ENCODE data around the gene CLIP2. TPM values are rescaled to one million over a fixed set of nuclear protein-coding genes. Genes with fewer than 3 reads are reported as not detected.

CLIP2 gene
- total RNA-seq, 1 experiment from 2014 or later: 21.6 TPM

- Histone ChIP-seq H4K8ac (replicated peaks; ENCODE audit: insufficient read length, low read depth, low read length) (no peak overlapping the region), H3K9me3 (ENCODE audit: control insufficient read depth, low read depth, low read length) (no peaks in the 10 kb centered on the region), H3K4ac (ENCODE audit: low read depth, low read length) (no peak overlapping the region), H2BK12ac (ENCODE audit: insufficient read length, low read depth, low read length) (no peak overlapping the region), H3K27ac (ENCODE audit: insufficient read length, low read depth, low read length) (no peak overlapping the region), H2BK120ac (ENCODE audit: low read depth, low read length, poor library complexity, severe bottlenecking) (no peak overlapping the region), H2BK5ac (ENCODE audit: insufficient read length, low read length) (no peak overlapping the region), H3K9ac (ENCODE audit: extremely low read depth, insufficient read length, low read length) (no peak overlapping the region), H3K56ac (ENCODE audit: insufficient read length, low read depth, low read length) (no peak overlapping the region), H2AFZ (ENCODE audit: low read length) (no peak overlapping the region), H2BK15ac (ENCODE audit: low read depth, low read length) (no peak overlapping the region), H3K4me1 (ENCODE audit: insufficient read depth, low read length) (no peaks in the 10 kb centered on the region), H3K23me2 (ENCODE audit: insufficient read length, low read depth, low read length, poor library complexity, severe bottlenecking) (no peaks in the 10 kb centered on the region), H3K4me2 (ENCODE audit: insufficient read depth, insufficient read length, low read length) (no peak overlapping the region), H3K79me2 (ENCODE audit: insufficient read depth, low read length) (no peaks in the 10 kb centered on the region), H2BK20ac (ENCODE audit: low read depth, low read length, poor library complexity, severe bottlenecking) (no peak overlapping the region), H3K27me3 (ENCODE audit: insufficient read depth, low read length) (no peaks in the 10 kb centered on the region), H4K5ac (ENCODE audit: insufficient read length, low read depth, low read length) (no peak overlapping the region), H3K18ac (ENCODE audit: insufficient read length, low read depth, low read length) (no peak overlapping the region), H3T11ph (ENCODE audit: low read length) (no peak overlapping the region), H3K23ac (ENCODE audit: insufficient read length, low read depth, low read length) (no peak overlapping the region), H4K91ac (ENCODE audit: insufficient read length, low read depth, low read length) (no peak overlapping the region), H3K79me1 (ENCODE audit: insufficient read depth, low read depth, low read length, poor library complexity, severe bottlenecking) (no peaks in the 10 kb centered on the region), H2AK5ac (ENCODE audit: insufficient read length, low read length) (no peak overlapping the region), H3K14ac (ENCODE audit: insufficient read depth, low read length) (no peak overlapping the region), H4K20me1 (ENCODE audit: control insufficient read depth, insufficient read depth, insufficient read length) (no peaks in the 10 kb centered on the region)
- Mint-ChIP-seq H3K27me3 (ENCODE audit: low read depth) (no peaks in the 10 kb centered on the region), H3K4me3 (no peak overlapping the region), H3K4me1 (no peaks in the 10 kb centered on the region), H3K36me3 (ENCODE audit: insufficient read depth in 1 of 3, low read depth in 3 of 3) (peaks cover 8 to 22% (median 17%) of the 10 kb centered on the region in 3 experiments), H3K9me3 (no peaks in the 10 kb centered on the region), H3K27ac (no peak overlapping the region; a peak in 1 of 7 replicates)
- no CpG with 5 or more reads among the region's 14 CpGs for WGBS (ENCODE audit: extremely low coverage, insufficient read length, low lambda C conversion rate)
- DNase-seq: no peak
- TF ChIP-seq CTCF (conservative IDR thresholded peaks at IDR 0.05): no peak
These were observed 54.3 kb downstream of the CLIP2 start for GRCh38 chr7:74343281-74344131.

Measured in H9 (cell line).